Stimulated activated memory B cell treated with anti-CD40 and anti-IgM and Interleukin-4, amounts not matched to agents 10 μg/mL and 1 μg/mL and 100 μg/mL, for 72 hours (primary cell): Measurements from ENCODE around the gene BRI3BP.
A peak's percentile ranks its signal among the peaks of the same experiment; 100 is the strongest.

Source experiments
- ATAC-seq: fragments of 150-1000 bp; cut with Tn5 transposase; 2 replicates; pipeline ENCODE4 v1.10.0; 2021
- H3K27ac Mint-ChIP-seq: one replicate; pipeline ENCODE4 v1.8.0; 2022; ENCODE audit warnings: mild to moderate bottlenecking, mixed read lengths
- H3K27me3 Mint-ChIP-seq: one replicate; pipeline ENCODE4 v1.8.0; 2022; ENCODE audit warnings: mixed read lengths
- H3K36me3 Mint-ChIP-seq: one replicate; pipeline ENCODE4 v1.8.0; 2022; ENCODE audit warnings: mixed read lengths
- H3K4me1 Mint-ChIP-seq: one replicate; pipeline ENCODE4 v1.8.0; 2022; ENCODE audit warnings: mixed read lengths
- H3K4me3 Mint-ChIP-seq: one replicate; pipeline ENCODE4 v1.8.0; 2022; ENCODE audit warnings: mild to moderate bottlenecking, moderate library complexity, mixed read lengths
- H3K9me3 Mint-ChIP-seq: one replicate; pipeline ENCODE4 v1.8.0; 2022; ENCODE audit warnings: mixed read lengths

Gene BRI3BP

DNA sequence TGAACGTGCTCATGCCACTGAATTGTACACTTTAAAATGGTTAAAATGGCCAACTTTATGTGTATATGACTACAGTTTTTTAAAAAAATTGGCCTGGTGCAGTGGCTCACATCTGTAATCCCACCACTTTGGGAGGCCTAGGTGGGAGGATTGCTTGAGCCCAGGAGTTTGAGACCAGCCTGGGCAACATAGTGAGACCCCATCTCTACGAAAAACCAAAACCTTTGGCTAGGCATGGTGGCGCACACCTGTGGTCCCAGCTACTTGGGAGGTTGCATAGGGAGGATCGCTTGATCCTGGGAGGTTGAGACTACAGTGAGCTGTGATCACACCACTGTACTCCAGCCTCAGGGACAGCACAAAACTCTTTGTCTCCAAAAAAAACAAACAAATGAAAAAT is 5.3 kb downstream of the BRI3BP start:
- Mint-ChIP-seq H3K4me3 (no peak overlapping the region), H3K9me3 (no peaks in the 10 kb centered on the region), H3K36me3 (peaks cover 1% of the 10 kb centered on the region), H3K27me3 (no peaks in the 10 kb centered on the region), H3K27ac (no peak overlapping the region), H3K4me1 (peaks cover 58% of the 10 kb centered on the region)
- no peak for ATAC-seq

DNA sequence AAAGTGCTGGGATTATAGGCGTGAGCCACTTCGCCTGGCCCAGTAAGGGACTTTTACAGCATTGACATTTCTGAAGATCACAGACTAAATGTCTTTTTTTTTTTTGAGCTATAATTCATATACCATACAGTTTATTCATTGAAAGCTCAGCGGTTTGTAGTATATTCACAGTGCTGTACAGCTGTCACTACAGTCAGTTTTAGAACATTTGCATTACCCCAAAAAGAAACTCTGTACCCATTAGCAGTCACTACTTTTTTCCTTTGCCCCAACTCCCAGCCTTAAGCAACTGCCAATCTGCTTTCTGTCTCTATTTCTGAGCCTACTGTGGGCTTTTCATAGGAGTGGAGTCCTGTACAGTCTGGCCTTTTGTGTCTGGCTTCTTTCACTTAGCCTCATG is 8.2 kb downstream of the BRI3BP start:
- Mint-ChIP-seq H3K27me3 (no peaks in the 10 kb centered on the region), H3K27ac (peak overlapping the region; percentile 25)

DNA sequence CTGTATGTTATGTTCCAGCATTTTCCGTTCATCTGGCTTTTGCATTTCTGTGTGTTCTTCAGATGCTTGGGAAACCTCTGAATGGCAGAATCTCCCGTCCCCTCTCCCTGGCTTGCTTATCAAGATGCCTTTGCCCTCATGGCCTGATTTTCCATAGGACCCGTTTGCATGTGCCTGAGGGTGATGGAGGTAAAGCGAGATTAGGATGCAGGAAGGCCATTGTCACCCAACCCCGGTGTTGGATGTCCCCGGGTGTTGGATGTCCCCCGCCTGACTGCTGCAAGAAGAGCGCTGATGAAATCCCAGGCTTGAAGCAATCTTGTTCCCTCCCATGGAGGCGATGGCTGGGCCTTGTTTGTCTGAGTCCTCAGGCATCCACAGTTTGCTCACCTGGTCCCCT is 9.6 kb downstream of the BRI3BP start:
- Mint-ChIP-seq H3K9me3 (no peaks in the 10 kb centered on the region), H3K27ac (no peak overlapping the region), H3K4me3 (no peak overlapping the region), H3K4me1 (peaks cover 42% of the 10 kb centered on the region), H3K36me3 (peaks cover 11% of the 10 kb centered on the region), H3K27me3 (no peaks in the 10 kb centered on the region)
- no peak for ATAC-seq

More for the DNA sequence above, 8.2 kb downstream of the BRI3BP start:
- peaks cover 42% of the 10 kb centered on the region for H3K4me1 Mint-ChIP-seq
- no peak for ATAC-seq
- no peaks in the 10 kb centered on the region for H3K9me3 Mint-ChIP-seq
- H3K4me3 Mint-ChIP-seq, result no peak overlapping the region
- peaks cover 6% of the 10 kb centered on the region for H3K36me3 Mint-ChIP-seq

DNA sequence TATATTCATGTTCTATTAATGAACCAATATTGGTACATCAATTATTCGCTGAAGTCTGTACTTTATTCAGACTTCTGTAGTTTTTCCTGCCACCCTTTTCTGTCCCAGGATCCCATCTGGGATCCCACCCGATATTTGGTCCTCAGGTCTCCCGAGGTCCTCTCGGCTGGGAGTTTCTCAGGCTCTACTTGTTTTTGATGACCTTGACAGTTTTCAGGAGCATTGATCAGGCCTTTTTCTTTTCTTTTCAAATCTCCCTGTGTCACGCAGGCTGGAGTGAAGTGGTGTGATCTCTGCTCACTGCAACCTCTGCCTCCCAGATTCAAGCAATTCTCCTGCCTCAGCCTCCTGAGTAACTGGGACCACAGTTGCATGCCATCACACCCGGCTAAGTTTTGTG is 11.2 kb downstream of the BRI3BP start:
- no peak overlapping the region for H3K4me3 Mint-ChIP-seq
- H3K4me1 Mint-ChIP-seq, result peaks cover 42% of the 10 kb centered on the region
- no peak overlapping the region for H3K27ac Mint-ChIP-seq
- no peaks in the 10 kb centered on the region for H3K9me3 Mint-ChIP-seq
- ATAC-seq, result no peak
- H3K27me3 Mint-ChIP-seq, result no peaks in the 10 kb centered on the region
- H3K36me3 Mint-ChIP-seq, result peaks cover 11% of the 10 kb centered on the region

DNA sequence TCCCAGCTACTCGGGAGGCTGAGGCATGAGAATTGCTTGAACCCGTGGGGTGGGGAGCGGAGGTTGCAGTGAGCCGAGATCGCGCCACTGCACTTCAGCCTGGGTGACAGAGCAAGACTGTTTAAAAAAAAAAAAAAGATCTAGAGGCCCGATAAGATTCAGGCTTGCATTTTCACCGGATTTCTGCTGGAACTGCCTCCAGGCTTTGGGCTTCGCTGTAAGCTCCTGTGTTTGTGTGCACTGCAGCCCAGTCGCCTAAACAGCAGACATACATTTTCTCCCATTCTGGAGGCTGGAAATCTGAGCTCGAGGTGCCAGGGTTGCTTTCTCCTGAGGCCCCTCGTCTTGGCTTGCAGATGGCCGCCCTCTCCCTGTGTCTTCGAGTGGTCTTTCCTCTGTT is 12.2 kb downstream of the BRI3BP start:
- H3K27ac Mint-ChIP-seq, result no peak overlapping the region
- peaks cover 11% of the 10 kb centered on the region for H3K36me3 Mint-ChIP-seq
- ATAC-seq, result no peak
- H3K27me3 Mint-ChIP-seq, result no peaks in the 10 kb centered on the region
- no peak overlapping the region for H3K4me3 Mint-ChIP-seq
- H3K4me1 Mint-ChIP-seq, result peaks cover 34% of the 10 kb centered on the region
- H3K9me3 Mint-ChIP-seq, result no peaks in the 10 kb centered on the region

DNA sequence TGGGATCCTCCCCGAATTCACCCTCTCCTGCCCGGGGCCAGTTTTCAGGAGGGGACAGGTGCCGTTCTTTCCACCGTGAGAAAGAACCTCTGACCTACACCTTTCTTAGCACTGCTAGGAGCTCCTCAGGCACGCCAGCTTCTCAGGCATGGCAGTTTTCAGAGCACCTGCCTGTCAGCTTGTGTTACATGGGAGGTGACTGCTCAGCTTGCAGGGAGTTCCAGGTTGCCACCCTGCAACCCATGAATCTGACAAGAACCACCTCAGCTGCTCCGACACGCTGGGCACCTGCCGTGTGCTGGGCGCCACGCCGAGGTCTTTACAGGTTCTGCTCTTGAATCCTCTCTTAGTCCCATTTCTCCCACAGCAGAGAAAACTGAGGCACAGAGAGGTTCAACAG is 12.9 kb downstream of the BRI3BP start:
- no peak for ATAC-seq
- Mint-ChIP-seq H3K9me3 (no peaks in the 10 kb centered on the region), H3K27ac (no peak overlapping the region), H3K4me3 (no peak overlapping the region), H3K36me3 (peaks cover 11% of the 10 kb centered on the region), H3K27me3 (no peaks in the 10 kb centered on the region), H3K4me1 (peaks cover 32% of the 10 kb centered on the region)

DNA sequence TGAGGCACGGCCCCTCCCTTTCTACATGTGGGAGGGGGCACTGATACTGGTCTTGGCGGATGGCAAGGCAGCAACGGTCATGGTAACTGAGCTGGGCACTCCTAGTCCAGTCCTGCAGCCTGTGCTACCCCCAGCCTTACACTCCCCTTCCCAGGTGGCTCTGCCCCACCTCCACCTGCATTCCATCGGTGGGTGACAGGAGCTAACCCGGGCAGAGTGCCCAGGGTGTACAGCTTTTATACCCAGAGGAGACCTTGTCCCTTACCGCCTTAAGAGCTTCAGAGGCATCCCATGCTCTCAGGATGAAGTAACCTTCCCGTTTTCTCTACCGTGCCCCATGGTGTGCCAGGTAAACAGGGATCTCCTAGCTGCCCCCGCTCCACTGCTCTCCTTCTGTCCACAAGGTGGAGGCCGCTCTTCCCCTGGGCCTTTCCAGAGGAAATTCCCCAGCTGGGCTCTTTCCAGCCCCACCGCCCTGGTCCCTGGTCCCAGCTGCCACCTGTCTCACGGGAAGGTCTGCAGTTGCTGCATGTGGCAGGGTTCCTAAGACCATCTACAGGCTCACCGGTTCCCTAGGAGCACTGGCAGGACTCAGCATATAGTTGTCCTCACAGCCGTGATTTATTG is 20.5 kb downstream of the BRI3BP start:
- Mint-ChIP-seq H3K36me3 (peaks cover 44% of the 10 kb centered on the region), H3K4me1 (peaks cover 12% of the 10 kb centered on the region), H3K27ac (peak overlapping the region; percentile 47), H3K4me3 (no peak overlapping the region), H3K9me3 (no peaks in the 10 kb centered on the region), H3K27me3 (no peaks in the 10 kb centered on the region)
- ATAC-seq, result no peak

DNA sequence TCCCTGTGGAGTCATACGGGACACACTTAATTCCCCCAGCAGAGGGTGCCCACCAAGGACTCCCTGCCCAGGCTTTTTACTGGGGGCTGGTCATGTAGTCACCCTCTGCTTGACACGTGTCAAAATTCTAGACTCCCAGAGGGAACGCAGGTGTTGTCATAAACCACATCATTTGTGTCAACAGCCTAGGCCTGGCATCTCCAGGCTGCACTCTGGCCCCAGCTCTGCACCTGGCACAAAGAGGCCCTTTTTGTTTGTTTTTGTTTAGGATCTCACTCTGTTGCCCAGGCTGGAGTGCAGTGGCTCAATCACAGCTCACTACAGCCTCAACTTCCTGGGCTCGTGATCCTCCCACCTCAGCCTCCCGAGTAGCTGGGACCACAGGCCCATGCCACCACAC is 21.1 kb downstream of the BRI3BP start:
- H3K9me3 Mint-ChIP-seq, result no peaks in the 10 kb centered on the region
- H3K36me3 Mint-ChIP-seq, result peaks cover 50% of the 10 kb centered on the region
- no peak overlapping the region for H3K4me3 Mint-ChIP-seq
- peak overlapping the region; percentile 47 for H3K27ac Mint-ChIP-seq
- ATAC-seq, result no peak
- peaks cover 12% of the 10 kb centered on the region for H3K4me1 Mint-ChIP-seq
- no peaks in the 10 kb centered on the region for H3K27me3 Mint-ChIP-seq

DNA sequence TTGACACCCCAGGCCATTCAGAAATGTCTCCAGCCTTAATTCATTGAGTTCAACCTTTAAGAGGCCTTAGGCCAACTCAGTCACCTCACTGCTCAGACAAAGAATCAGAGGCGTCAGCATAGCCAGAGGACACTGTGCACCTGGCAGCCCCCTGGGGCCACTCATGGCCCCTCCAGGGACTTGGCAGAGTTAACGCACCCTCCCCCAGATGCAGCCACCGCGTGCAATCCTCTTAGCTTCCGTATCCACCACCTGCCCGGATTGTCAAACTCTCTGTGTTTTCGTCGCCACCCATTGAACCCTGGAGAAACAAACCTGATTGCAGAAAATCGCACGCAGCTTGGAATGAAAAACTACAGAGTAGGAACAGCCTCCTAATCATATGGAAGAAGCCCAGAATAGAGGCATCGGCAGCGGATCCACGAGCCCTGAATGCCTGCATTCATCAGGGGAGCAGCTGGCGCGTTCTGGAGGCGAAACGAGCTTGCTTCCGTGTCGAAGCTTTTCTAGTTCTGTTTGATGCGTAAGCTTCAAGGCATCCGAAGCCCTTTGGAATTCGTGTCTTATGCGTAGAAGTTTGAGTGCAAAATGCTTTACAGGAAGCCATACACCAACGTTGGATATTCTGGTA is 22.4 kb downstream of the BRI3BP start:
- Mint-ChIP-seq H3K27ac (no peak overlapping the region), H3K4me3 (no peak overlapping the region), H3K9me3 (no peaks in the 10 kb centered on the region), H3K4me1 (peaks cover 12% of the 10 kb centered on the region), H3K36me3 (peaks cover 52% of the 10 kb centered on the region), H3K27me3 (no peaks in the 10 kb centered on the region)
- no peak for ATAC-seq

DNA sequence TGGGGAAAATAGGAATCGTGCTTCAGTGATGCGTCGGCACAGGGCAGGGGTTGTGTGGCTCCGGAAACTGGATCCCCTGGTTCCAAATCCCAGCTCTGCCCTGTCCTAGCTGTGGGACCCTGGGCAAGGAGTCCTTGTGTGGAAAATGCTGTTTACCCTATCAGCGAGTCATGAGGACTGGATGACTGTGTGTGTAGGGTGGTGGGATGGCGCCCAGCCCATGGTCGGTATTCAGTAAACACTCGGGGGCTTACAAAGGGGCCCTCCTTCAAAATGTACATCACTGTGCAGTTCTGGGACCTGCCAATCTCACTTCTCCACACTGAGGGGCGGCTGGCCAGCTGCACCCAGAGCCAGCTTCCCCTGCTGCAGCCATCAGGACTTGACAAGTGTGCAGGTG is 24.4 kb downstream of the BRI3BP start:
- H3K36me3 Mint-ChIP-seq, result peaks cover 52% of the 10 kb centered on the region
- H3K9me3 Mint-ChIP-seq, result no peaks in the 10 kb centered on the region
- H3K27ac Mint-ChIP-seq, result no peak overlapping the region
- no peak overlapping the region for H3K4me3 Mint-ChIP-seq
- peaks cover 12% of the 10 kb centered on the region for H3K4me1 Mint-ChIP-seq
- ATAC-seq, result no peak
- no peaks in the 10 kb centered on the region for H3K27me3 Mint-ChIP-seq

DNA sequence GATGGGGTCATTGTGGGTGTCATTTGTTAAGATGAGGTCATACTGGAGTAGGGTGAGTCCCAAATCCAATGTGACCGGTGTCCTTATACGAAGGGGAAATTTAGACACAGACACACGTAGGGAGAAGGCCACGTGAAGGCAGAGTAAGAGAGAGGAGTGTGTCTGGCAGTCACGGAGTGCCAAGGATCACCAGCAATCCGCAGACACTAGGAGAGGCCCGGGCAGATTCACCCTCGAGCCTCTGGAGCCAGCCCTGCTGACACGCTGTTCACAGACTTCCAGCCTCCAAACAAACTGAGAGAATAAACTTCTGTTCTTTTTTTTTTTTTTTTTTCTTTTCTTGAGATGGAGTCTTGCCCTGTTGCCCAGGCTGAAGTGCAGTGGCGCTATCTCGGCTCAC is 24.9 kb downstream of the BRI3BP start:
- Mint-ChIP-seq H3K27me3 (no peaks in the 10 kb centered on the region), H3K9me3 (no peaks in the 10 kb centered on the region), H3K27ac (no peak overlapping the region), H3K36me3 (peaks cover 55% of the 10 kb centered on the region), H3K4me1 (peaks cover 10% of the 10 kb centered on the region), H3K4me3 (no peak overlapping the region)
- ATAC-seq, result no peak

DNA sequence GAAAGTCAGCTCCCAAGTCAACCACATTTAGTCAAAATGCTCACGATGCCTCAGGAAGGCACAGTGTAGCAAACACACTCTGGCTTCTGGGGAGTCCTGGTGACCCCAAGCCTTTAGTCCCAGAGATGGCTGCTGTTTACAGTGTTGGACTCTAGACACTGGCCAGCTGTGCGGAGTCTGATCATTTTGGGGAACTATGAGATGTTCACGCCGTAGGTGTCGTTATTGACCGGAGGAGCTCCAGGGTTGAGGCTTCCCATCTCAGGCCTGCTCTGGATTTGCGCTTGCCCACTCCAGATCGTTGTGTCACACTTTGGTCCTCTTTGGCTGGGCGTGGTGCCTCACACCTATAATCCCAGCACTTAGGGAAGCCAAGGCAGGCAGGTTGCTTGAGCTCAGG is 27.7 kb downstream of the BRI3BP start:
- H3K4me1 Mint-ChIP-seq, result no peaks in the 10 kb centered on the region
- H3K27ac Mint-ChIP-seq, result no peak overlapping the region
- ATAC-seq, result no peak
- no peaks in the 10 kb centered on the region for H3K27me3 Mint-ChIP-seq
- peaks cover 49% of the 10 kb centered on the region for H3K36me3 Mint-ChIP-seq
- no peaks in the 10 kb centered on the region for H3K9me3 Mint-ChIP-seq
- H3K4me3 Mint-ChIP-seq, result no peak overlapping the region

DNA sequence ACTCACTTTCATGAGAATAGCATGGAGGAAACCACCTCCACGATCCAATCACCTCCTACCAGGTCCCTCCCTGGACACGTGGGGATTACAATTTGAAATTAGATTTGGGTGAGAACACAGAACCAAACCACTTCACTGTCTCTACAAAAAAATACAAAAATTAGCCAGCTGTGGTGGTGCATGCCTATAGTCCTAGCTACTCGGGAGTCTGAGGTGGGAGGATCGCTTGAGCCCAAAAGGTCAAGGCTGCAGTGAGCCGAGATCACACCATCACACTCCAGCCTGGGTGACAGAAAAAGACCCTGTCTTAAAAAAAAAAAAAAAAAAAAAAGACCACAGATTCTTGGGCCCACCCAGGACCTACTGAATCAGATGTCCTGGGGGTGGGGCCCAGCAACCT is 28.3 kb downstream of the BRI3BP start:
- ATAC-seq, result no peak
- Mint-ChIP-seq H3K9me3 (no peaks in the 10 kb centered on the region), H3K27ac (no peak overlapping the region), H3K4me1 (no peaks in the 10 kb centered on the region), H3K27me3 (no peaks in the 10 kb centered on the region), H3K36me3 (peaks cover 49% of the 10 kb centered on the region), H3K4me3 (no peak overlapping the region)

DNA sequence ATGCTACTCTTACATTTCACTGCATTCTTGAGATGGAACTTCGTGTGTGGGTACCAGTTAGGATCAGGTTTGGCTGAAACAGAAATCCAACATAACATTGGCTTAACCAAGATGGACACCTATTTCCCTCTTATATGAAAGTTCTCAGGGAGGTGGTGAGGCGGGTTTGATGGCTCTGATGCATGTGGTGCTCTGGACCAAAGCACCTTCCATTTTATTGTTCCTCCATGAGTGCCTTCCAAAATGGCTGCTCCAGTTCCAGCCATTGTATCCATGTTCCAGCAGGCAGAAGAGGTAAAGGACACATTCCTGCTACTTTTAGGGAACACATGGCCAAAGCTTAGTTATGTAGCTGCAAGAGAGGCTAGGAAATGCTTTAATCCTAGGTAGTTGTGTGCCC is 29.6 kb downstream of the BRI3BP start:
- Mint-ChIP-seq H3K9me3 (no peaks in the 10 kb centered on the region), H3K27ac (no peak overlapping the region), H3K4me3 (no peak overlapping the region), H3K36me3 (peaks cover 48% of the 10 kb centered on the region), H3K4me1 (no peaks in the 10 kb centered on the region), H3K27me3 (no peaks in the 10 kb centered on the region)
- no peak for ATAC-seq

DNA sequence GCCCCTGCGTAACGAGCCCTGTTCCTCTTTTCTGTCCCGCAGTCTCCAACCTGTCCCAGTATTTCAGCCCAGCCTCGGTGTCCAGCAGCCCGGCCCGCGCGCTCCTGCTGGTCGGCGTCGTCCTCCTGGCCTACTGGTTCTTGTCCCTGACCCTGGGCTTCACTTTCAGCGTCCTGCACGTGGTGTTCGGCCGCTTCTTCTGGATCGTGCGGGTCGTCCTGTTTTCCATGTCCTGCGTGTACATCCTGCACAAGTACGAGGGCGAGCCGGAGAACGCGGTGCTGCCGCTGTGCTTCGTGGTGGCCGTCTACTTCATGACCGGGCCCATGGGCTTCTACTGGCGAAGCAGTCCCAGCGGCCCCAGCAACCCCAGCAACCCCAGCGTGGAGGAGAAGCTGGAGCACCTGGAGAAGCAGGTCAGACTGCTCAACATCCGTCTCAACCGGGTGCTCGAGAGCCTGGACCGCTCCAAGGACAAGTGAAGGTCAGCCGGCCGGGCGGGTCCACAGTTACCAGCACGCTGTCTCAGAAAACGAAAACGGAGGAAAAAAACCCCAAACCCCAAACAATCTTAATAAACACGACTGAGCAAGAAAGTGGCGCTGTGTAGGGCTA is 31.6 kb downstream of the BRI3BP start:
- ATAC-seq, result no peak
- H3K4me3 Mint-ChIP-seq, result no peak overlapping the region
- H3K27ac Mint-ChIP-seq, result no peak overlapping the region
- H3K4me1 Mint-ChIP-seq, result peaks cover 7% of the 10 kb centered on the region
- H3K27me3 Mint-ChIP-seq, result no peaks in the 10 kb centered on the region
- H3K36me3 Mint-ChIP-seq, result peaks cover 33% of the 10 kb centered on the region
- H3K9me3 Mint-ChIP-seq, result no peaks in the 10 kb centered on the region

DNA sequence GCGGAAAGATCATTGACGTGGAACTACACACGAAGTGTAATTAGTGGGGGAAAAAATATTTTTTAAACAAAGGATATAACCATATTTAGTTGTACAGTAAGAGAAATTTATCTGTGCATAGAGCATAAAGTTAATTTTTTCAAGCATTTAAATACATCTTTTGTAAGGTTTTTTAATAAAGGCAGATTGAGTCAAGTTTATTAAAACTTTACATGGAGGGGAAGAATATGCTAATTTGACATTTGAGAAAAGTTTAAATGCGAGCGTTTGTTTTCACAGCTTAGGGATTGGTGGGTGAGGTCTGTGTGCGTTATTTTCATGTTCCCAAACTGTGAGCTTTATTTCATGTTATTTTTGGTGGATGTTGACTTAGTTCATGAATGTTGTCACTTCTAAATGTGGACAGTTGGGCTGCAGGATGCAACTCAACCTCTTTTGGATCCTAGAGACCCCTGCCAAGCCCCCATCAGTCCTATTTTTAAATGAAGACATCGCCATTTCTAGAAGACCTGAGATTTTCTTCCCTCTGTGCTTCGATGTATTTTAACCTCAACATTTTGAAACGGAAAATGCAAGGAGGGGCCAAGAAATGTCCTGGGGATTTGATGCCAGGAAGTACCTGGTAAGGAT is 32.3 kb downstream of the BRI3BP start:
- ATAC-seq, result no peak
- no peaks in the 10 kb centered on the region for H3K9me3 Mint-ChIP-seq
- H3K36me3 Mint-ChIP-seq, result peaks cover 33% of the 10 kb centered on the region
- H3K27ac Mint-ChIP-seq, result no peak overlapping the region
- H3K4me3 Mint-ChIP-seq, result no peak overlapping the region
- no peaks in the 10 kb centered on the region for H3K27me3 Mint-ChIP-seq
- H3K4me1 Mint-ChIP-seq, result peaks cover 7% of the 10 kb centered on the region
